Activated CD4-positive, alpha-beta T cell treated with anti-CD3 and anti-CD28 coated beads for 48 hours (primary cell): ENCODE measurements around the gene VPS39.

Experiments
- DNase-seq: peaks from one replicate; pipeline ENCODE4 v3.0.0-alpha.2; 2020

Gene VPS39

DNA sequence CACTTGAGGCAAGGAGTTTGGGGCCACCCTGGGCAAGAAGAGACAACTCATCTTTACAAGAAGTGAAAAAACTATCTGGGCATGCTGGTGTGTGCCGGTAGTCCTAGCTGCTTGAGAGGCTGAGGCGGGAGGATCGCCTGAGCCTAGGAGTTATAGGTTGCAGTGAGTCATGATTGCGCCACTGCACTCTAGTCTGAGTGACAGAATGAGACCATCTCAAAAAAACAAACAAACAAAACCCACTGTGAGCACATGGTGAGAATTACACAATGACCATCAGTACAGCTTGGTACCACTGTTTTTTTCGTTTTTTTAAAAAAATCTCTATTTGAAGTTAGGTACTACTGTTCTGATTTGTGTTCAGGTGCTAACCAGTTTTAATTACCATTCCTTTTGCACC lies 13.6 kb downstream of the VPS39 start:
- DNase-seq, result peak; percentile 49

DNA sequence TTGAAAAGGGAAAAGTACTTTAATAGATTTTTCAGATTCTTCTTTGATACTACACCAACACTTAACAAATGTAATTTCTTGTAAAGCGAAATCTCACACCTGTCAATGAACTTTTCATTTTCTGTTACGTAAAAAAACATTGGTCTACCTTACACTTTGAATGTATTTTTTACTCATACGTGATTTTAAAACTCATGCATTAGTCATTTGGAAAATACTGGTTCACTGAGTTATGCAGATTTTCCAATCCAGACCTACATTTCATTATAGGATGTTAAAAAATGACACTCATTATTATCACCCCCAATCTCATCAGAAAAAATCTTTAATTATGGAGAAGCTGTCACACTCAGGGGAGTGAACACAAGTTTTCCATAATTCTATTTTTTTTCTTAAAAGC lies 14.7 kb downstream of the VPS39 start:
- no peak for DNase-seq

DNA sequence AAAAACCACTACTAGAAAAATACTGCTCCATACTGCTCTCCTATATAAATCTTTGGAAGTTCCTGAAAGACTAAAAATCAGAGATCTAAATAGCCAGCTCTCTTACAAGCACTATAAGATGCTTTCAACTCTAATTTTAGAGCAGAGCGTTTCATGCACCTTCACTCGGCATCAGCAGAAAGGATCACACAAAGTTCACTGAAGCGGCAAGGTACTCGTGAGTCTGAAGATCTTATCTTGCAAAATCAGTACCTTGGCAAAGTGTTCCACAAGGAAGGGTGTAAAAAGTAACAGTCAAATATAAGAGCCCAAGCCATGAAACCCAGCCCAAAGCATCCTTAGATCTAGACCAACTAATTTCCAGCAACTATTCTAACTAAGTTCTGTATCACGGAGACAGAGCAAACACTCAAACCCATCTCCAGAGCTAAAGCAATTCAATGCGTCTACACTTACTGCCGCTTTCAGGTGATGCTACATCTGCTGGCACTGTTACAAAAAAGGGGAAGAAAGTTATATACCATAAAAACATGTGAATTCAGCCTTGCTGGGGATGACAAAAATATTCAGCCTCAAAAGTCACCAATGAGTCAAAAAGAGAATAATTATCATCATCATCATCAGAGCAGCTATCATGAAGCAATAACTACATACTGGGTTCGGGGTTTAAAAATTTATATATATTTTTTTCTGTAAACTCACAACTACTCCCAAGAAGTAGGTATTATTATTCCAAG lies 16.3 kb downstream of the VPS39 start:
- no peak for DNase-seq

DNA sequence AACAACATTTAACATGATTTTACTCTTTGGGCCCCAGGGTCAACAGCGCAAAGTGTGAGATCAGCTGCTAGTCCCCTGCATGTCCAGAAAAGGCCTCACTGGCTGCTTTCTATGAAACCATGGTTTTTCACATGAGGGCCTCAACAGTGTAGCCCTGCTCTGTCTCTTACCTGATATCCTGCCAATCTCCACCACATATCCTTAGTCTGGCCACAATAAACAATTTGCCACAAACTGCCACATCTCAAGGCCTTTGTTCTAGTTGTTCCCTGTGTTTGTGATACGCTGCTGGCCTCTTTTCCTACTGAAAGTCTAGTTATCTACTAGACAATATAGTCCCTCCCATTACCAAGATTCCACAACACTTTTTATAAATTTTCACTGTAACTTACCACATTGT lies 17.7 kb downstream of the VPS39 start:
- no peak for DNase-seq

DNA sequence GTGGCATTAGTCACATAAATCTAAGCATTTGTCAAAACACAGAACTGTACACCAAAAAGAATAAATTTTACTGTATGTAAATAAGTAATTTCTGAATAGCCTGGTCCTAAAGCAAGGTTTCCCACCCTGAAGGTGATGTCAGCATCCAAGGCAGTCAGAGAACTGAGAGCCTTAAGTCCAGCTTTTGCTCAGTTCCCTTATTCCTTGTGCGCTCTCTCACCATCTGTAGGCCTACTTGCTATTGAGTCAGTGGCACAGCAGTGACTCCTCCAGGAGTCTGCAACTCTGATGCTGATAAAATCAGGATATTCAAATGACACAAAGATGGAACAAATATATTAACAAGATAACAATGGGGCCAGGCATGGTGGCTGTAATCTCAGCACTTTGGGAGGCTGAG lies 22.3 kb downstream of the VPS39 start:
- no peak for DNase-seq

DNA sequence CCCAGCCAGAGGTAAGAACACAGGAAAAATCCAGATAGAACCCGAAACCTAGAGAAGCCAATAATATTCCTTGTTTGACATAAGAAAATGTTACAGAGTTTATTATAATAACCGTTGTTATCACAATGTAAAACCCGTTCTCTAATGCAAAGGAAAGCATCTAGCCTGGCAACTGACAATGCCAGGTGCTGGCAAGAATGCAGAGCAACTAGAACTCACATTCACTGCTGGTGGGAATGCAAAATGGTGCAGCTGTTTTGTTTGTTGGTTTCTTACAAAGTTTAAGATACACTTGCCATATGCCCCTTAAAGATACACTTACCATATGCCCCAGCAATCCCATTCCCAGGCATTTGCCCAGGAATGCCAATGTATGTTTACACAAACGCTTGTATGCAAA lies 23.4 kb downstream of the VPS39 start:
- DNase-seq, result no peak

DNA sequence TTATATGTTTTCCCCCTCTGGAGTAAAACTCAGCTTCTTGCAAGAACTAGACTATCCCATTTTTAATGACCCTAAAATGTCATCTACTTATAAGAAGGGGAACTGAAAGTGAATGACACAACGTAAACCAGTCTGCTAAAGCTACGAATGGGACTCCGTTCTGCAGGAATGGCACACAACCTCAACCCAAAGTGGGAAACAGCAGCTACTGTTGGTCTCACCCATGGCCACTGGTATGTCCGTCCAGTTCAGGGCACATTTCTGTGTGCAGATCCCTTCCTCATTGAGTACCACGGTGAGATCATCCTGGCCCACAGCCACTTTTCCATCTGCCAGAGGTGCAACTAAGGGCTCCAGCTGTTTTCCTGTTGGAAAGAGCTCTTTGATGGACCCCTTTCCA lies 23.8 kb downstream of the VPS39 start:
- DNase-seq, result no peak

DNA sequence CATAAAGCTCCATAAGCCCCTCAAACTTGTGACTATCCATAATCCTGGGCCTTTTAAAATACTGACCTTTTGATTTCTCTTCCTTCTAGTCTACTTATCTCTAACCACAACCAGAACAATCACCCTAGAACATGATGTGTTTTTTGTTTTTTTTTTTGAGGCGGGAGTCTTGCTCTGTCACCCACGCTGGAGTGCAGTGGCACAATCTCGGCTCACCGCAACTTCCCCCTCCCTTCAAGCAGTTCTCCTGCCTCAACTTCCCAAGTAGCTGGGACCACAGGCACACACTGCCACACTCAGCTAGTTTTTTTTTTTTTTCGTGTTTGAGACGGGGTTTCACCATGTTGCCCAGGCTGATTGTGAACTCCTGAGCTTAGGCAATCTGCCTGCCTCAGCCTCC lies 25.1 kb downstream of the VPS39 start:
- DNase-seq, result no peak

DNA sequence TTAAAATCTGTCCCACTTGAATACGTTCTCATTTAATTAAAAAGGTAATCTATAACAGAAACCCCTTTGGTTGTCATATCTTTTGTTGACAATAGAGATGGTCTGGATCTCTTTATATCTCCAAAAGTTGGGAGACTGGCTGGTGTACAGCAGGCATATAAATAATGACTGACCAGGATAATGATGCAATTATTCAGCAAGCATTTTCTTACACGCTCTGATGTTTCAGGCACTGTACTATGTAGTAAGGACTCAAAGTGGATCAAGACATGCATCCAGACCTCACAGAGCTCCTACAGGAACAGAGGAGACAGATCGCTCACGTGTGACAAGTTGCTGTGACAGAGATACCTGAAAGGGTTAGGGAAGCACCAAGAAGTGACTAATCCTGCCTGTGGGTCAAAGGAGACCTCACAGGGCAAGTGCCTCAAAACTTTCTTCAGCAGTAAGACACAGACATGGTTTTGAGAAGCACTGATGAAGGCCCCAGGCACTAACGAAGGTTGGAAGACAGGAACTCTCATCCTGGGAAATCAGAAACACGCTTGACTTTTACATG lies 25.7 kb downstream of the VPS39 start:
- DNase-seq, result no peak

DNA sequence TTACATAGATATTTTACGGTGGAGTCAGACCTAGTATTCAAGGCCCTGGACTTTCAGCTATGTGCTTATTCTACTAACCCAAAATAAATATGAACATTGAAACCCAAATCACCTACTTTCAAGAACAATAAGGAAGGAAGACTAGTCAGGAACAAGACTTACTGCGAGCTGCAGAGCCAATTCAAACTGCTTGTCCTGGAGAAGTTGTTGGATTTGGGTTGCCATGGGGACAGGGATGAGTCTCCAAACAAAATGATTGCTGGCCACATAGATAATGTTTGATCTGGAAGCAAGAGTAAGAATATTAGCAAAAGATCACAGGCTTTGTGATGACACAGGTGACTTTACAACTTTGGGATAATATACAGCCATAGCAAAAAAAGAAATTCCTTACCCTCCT lies 30.0 kb downstream of the VPS39 start:
- no peak for DNase-seq

DNA sequence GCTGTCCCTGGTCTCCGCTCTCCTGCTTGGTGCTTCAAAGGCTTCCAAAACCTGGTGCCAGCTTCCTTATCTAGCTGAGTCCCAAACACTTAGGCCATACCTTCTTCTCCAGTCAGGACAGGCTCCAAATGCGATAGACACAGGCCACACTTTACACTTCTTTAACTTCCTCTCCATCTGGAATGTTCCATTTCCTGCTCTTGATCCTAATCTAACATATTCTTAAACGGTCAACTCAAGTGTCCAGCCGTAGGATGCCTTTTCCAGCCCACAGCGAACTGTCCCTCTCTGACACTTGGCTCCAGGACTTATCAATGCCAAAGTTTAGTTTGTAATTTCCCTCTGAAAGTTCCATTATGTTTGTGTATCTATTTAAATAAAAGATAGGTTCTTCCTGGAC lies 32.4 kb downstream of the VPS39 start:
- DNase-seq, result no peak

DNA sequence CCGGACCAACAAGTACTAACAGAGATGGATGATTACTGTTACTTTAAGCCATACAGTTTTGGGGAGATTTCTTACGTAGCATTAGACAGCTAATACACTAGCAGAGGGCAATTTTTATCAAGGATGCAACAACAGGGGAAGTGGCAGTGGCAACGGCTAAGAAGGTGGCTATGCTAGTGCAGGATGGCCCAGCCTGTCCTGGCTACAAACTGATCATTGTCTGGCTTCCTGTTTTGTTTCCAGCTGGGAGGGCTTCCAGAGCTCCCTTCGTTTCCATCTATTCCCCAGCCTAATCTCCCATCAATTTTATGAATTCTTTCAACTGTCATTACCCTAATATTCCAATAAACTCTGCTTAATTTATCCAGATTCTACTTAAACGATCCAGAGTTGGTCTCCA lies 35.6 kb downstream of the VPS39 start:
- no peak for DNase-seq

DNA sequence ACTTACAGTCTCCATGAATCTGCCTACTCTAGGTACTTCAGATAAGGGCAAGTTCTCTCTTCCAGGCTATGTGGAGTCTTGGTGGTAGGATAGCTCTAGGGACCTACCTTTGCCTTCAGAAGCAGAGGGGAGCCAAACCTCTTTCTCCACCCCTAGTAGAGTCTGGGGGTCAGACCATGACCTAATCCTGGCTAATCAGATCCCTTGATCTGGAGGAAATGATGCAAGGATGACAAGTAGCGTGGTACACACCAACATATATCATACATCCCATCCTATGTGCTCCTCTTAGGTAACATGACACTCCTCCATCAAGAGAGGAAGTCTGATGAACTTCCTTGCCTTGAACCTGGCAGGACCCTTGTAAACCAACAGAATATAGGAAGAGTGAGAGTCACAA lies 36.3 kb downstream of the VPS39 start:
- no peak for DNase-seq

DNA sequence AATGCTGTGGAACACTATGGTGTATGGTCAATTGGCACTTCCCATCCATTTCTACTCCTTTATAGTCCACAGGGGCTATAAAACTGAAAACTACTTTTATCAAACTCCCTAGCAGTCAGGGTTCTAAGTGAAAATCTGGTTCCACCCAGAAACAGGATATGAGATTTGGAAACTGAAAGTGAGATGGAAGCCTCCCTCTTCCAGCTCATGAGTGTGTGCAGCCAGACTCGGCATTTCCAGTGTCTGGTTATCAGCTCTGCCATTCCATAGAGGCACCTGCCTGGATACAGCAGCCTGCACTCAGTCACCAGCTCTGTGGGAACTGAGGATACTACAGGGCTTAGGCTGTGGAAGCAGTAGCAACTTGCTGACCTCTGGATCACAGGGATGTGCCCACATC lies 37.0 kb downstream of the VPS39 start:
- DNase-seq, result no peak

DNA sequence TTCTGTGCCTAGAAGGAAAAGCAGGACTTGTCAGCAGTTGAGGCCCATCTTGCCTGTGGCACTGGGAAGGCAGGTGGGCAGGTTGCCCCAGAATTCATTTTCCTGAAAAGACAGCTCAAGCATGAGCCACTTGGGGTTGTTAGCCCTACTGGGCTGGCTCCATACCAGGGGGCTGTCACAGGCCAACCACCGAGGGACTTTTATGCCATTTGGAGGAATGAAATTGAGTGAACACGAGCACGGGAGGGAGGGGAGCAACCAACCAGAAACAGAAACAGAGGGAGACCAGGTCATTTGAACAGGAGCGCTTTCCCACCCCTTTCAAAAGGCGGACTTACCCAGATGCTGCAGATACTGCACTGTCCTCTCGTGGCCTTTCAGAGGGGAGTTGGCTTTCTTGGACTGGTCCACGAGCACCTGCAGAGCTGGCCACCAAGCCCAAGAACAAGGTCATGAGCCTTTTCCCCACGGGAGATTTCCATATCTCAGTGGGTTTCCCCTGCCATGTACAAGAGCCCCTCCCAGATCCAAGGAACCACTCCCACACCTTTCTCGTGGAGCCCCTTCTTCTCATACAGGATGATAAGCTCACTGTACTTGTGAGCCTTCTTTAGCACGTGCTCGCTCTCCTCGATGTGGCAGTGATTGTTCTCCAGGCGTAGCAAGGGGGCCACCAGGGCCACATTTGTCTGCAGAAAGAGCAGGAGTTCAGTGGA lies 41.7 kb downstream of the VPS39 start:
- no peak for DNase-seq

DNA sequence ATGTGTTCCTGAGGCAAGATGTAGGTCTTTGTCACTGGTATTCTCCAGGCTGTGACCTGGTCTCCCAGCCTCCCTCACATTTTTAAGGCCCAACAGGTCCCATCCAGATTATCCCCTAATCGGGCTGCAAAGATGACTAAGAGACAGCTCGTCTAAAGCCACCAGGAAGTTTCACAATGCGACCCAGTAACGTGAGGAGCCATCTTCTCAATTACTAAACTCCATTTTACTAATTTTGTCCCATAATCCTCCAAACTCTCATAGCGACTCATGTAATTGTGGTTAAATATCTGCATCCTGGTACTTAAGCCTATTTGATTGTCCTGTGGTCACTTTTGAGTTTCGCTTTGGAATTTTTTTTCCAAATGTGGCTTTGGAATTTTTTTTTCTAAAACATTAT lies 43.0 kb downstream of the VPS39 start:
- DNase-seq, result no peak

DNA sequence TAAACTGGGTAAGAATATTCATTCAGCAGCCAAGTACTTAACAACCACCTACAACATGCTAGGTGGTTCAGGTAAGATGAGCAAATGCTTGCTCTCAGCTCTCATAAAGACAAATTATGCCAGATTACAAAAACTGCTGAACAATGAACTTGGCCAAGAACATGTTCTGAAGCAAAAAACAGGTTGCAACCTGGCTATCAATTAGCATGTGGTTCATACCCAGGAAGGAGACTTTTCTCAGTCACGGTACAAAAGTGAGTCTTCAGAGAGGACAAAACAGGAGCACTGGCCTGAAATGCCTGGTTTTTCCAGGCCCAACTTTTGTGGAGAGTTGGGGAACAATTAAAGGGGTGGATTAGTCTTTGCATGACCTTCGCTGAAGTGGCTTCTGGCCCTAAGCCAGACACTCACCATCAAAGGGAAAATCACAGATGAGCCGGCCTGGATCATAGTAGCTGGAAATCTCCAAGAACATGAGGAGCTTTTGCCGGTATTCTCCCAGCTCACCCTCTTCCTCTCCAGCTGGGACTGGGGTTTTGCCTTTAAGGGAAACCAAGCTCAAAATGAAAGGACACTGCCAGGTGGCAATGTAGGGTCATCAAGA lies 44.1 kb downstream of the VPS39 start:
- no peak for DNase-seq

DNA sequence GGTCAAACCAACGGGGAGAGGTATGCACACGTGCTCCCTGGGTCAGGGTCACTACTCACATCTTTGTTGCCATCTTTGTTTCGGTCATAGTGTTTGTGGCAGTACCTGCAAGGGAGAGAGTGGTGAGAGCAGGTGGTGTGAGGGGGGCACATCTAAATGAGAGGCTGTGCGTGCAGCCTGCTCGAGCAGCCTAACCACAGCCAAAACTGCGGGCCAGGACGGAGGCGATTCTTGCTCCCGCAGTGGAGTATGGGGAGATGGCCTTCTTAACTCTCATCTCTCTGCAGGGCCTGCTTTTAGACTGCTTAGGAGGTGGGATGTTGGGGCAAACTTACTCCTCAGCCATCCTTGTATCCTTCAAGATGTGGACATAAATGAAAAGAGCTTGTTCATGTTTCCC lies 44.8 kb downstream of the VPS39 start:
- no peak for DNase-seq

DNA sequence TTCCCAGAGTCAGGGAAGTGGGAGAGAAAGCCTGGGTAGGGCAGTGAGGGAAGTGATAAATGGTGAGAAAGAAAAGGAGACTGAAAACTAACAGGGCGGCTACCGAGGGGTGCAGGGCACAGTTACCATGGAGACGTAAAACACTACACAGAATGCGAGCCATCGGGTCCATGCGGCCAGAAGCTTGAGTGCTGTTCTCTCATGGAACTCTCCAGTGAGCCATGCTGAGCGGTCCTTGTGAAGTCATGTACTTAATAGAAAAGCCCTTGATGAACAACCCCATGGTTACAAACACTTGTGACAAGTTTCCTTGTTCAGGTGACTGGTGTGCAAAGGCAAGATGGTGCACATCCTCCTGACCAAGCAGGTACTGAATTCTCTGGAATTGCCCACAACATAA lies 48.0 kb downstream of the VPS39 start:
- DNase-seq, result no peak

DNA sequence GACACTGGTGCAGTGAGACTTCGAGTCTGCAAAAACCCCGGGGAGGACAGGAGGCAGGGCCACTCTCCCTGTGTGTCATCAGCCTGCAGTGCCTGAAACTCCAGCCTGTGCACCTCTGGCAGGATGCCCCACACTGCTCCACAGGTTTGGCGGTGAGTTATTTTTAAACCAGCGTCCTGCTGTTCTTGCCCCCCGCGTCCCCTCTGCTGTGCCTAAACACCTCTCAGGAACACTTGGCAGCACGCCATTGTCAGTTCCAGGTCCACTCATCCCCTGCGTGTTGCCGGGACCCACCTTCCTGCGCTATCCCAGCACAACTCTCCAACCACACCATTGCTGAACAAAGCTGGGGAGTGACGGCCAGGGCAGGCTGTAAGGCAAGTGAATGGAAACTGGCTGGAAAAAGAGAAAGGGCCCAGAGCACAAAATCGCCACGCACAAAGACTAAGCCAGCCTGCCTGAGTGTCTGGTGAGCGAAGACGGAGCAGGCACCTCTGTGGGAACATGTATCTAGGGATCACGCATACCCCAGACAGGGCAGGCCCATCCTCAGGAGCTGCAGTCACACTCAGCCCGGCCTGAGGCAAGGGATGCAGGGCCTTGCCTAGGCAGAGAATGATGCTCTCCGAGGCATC lies 48.6 kb downstream of the VPS39 start:
- DNase-seq, result no peak

DNA sequence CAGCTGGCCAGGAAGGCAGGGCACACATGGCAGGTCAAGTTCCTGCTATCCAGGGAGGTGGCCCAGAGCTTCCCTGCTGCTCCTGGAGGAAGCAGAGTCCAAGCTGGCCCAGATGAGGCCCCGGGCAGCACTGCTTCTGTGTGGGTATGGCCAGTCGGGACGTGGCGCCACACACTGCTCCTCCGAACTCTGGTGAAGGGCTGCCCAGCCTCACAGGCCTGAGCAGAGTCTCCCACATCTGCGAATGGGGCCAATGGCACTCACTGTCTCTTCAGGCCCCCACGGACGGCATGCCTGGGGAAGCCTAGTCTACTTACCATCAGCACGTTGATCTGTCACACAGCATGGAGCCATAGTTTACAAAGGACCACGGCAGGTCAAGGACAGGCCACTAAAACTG lies 49.2 kb downstream of the VPS39 start:
- DNase-seq, result no peak

DNA sequence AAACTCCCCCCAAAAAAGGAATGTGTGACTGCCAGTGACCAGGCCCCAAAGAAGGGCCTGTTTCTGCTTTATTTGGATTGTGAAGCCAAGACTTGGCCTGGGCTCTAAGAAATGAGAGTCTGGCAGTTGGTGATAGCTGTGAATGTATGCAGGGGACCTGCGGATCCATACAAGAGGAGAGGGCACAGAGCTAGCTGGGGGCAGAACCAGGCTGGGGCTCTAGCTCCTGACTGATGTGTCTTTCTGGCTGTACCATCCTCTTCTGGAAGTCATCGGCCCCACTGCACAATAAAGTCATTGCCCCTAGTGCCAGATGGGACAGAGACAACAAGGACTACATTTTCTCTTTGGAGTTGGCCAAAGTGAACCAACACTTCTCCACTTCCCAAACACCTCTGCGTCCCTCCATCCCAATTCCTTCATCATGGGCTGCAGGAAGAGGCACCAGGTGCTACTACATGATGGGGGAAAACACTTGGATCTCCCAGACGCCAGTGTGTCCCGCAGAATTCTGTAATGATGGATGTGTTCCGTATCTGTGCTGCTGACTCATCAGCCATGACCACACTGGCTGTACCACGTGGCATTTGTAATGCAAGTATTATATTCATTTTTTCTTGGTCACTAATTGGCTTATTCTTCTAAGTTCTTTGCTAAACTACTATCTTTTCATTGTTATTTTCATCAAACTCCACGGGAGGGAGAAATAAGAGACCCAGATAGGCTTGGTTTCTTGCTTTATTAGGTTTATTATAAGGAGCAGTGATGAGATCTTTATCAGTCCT lies 49.9 kb downstream of the VPS39 start:
- DNase-seq, result no peak

DNA sequence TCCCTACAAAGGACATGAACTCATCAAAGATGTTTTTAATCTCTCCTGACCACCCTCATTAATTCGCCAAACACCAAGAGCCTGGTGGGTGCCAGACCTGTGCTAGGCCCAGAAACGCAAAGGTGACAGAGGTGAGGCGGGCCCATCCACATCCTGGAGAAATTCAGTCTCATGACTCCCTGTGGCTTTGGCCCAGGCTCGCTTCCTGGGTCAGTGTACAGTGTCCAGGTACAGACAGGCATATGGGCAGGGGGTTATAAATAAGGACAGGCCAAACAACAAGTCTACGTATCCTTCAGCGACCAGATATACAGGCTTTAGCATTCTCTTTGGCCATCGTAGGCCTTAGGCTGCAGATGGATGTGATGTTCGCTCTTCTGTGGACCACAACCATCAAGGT lies 50.7 kb downstream of the VPS39 start:
- no peak for DNase-seq
